Aorta (tissue), 5 donors: ENCODE data around the gene DNER. TPM values are rescaled to one million over a fixed set of nuclear protein-coding genes. Genes with fewer than 3 reads are reported as not detected.

Experiments
- ATAC-seq: fragments of 200-7000 bp; cut with Tn5 transposase; one replicate; pipeline ENCODE4 v1.9.1; 2022; ENCODE audit warnings: moderate library complexity; ENCODE audit not compliant: low FRiP score
- DNase-seq, 2 donors: peaks; one replicate each; pipeline ENCODE4 v3.0.0-alpha.2; 2020
- H3K27ac ChIP-seq, 2 donors: one replicate each; pipeline ENCODE4 v1.5.1; 2013; ENCODE audit warnings: low read length in 2 of 2, mild to moderate bottlenecking in 2 of 2, moderate library complexity in 2 of 2, control low read depth in 1 of 2, inconsistent platforms in 1 of 2, low read depth in 1 of 2
- H3K27me3 ChIP-seq, 2 donors: one replicate each; pipeline ENCODE4 v1.6.1; 2013; ENCODE audit warnings: control low read depth in 1 of 2, low read length in 1 of 2, mild to moderate bottlenecking in 1 of 2, moderate library complexity in 1 of 2; ENCODE audit not compliant: insufficient read depth in 2 of 2, control insufficient read depth in 1 of 2
- H3K36me3 ChIP-seq, 2 donors: one replicate each; pipeline ENCODE4 v1.6.1; 2013; ENCODE audit warnings: control low read depth in 1 of 2, low read length in 1 of 2, mild to moderate bottlenecking in 1 of 2; ENCODE audit not compliant: insufficient read depth in 2 of 2, control insufficient read depth in 1 of 2
- H3K4me1 ChIP-seq, 2 donors: one replicate each; pipeline ENCODE4 v1.6.1; 2013; ENCODE audit warnings: low read length in 2 of 2, control low read depth in 1 of 2, mild to moderate bottlenecking in 1 of 2, moderate library complexity in 1 of 2; ENCODE audit not compliant: insufficient read depth in 2 of 2, control insufficient read depth in 1 of 2
- H3K4me3 ChIP-seq, 2 donors: one replicate each; pipeline ENCODE4 v1.5.1; 2013; ENCODE audit warnings: low read length in 2 of 2, control low read depth in 1 of 2, mild to moderate bottlenecking in 1 of 2
- H3K9me3 ChIP-seq: one replicate; pipeline ENCODE4 v1.6.1; 2013; ENCODE audit warnings: mild to moderate bottlenecking, low read length; ENCODE audit not compliant: control insufficient read depth
- WGBS, 2 donors: extraction: QIAGEN DNeasy Blood & Tissue Kit; methylation state at CpG; one replicate each; pipeline ENCODE4 v1.1.7; 2013; 5-methylcytosine and 5-hydroxymethylcytosine counted together
- intact Hi-C, 2 donors: fragments of 100-400 bp; cut with DNase I; formaldehyde crosslinking; loops; one replicate each; pipeline versions ENCODE4 v1.14.2 to v1.15.0; 2022
- polyA plus RNA-seq, 2 donors: library from polyadenylated mRNA; stranded (reverse); fragments of 200-250 nt; gene quantifications; one replicate each; pipeline ENCODE4 v1.2.3, GENCODE V29; 2013
- total RNA-seq, 2 donors: library from RNA; stranded (reverse); fragmentation: NEBNext Ultra II Directional; extraction: Animal tissue kit (Norgen Biotek cat#: 25700); gene quantifications; one replicate each; pipeline ENCODE4 v1.2.1, GENCODE V29; 2021
- donor health status: healthy with polysubstance abuse.
- donor health status: Bipolar disorder and iron deficiency.
- donor health status: DM: no; HTN: no; CAD: no.
- donor health status: DM: no; HTN: no; CAD: no.
- donor health status: DM: yes; HTN: yes; CAD: no.

Gene DNER
- total and polyA plus RNA-seq, 4 donors = 0.45 to 2.5 (median 1.1) TPM

- Histone ChIP-seq H3K36me3 (no peaks in the 10 kb centered on the region), H3K9me3 (no peaks in the 10 kb centered on the region), H3K4me1 (peaks cover 0 to 3% of the 10 kb centered on the region in 2 donors), H3K4me3 (no peak overlapping the region), H3K27ac (peak overlapping the region in 1 of 2 donors; percentile 75), H3K27me3 (no peaks in the 10 kb centered on the region)
- ATAC-seq (no peak), DNase-seq (no peak)
- WGBS, 2 donors = 96 to 99% methylated on average over 12 of the region's 12 CpGs
- intact Hi-C loops = loop anchor here in 1 of 2 donors (5.0 kb wide), 1 partner anchor 140 kb away; no protein-coding TSS in a partner anchor
Observed at GRCh38 chr2:229447227-229447626, 267.1 kb downstream of the DNER start.

- Histone ChIP-seq H3K9me3 (no peaks in the 10 kb centered on the region), H3K4me1 (peaks cover 0 to 3% of the 10 kb centered on the region in 2 donors), H3K36me3 (no peaks in the 10 kb centered on the region), H3K27ac (peak overlapping the region; percentile 72 to 100), H3K27me3 (no peaks in the 10 kb centered on the region), H3K4me3 (no peak overlapping the region)
- 35 to 41% methylated on average over 6 of the region's 6 CpGs for WGBS, 2 donors
- ATAC-seq = peak; percentile 34
- DNase-seq = no peak
- intact Hi-C loops = loop anchor here in 1 of 2 donors (5.0 kb wide), 1 partner anchor 141 kb away; no protein-coding TSS in a partner anchor
Observed at GRCh38 chr2:229446350-229446749, 268.0 kb downstream of the DNER start.

- Histone ChIP-seq H3K27ac (peak overlapping the region; percentile 87 to 100), H3K4me1 (peaks cover 0 to 3% of the 10 kb centered on the region in 2 donors), H3K27me3 (no peaks in the 10 kb centered on the region), H3K36me3 (no peaks in the 10 kb centered on the region), H3K4me3 (peak overlapping the region in 1 of 2 donors; percentile 11), H3K9me3 (no peaks in the 10 kb centered on the region)
- ATAC-seq (peak; percentile 77), DNase-seq (peak in 1 of 2 donors; percentile 66)
- intact Hi-C loops = loop anchor here in 1 of 2 donors (5.0 kb wide), 1 partner anchor 142 kb away; no protein-coding TSS in a partner anchor
- 6% methylated on average over 11 of the region's 11 CpGs for WGBS, 2 donors
Observed at GRCh38 chr2:229445501-229446211, 268.7 kb downstream of the DNER start.

DNA sequence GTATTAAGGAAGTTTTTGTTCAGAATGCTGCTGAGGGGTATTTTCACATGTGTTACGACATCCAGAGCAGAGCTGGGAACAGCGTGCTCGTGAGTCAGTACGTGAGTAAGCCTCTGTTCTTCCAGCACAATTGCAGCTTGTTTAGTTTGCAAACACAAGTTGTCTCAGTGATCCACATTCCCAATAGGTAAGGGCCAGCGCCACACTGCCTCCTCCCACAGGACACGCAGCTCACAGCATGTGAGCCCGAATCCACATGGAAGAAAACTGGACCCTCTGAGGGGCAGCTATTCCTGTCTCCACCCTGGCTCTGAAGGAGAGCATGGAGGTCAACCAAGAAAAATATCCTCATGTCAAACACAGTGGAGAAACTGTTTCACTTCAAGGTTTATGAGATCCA, 269.3 kb downstream of the DNER start:
- ATAC-seq (peak; percentile 90), DNase-seq (peak; percentile 78 to 85)
- Histone ChIP-seq H3K27me3 (no peaks in the 10 kb centered on the region), H3K4me1 (peaks cover 0 to 3% of the 10 kb centered on the region in 2 donors), H3K9me3 (no peaks in the 10 kb centered on the region), H3K27ac (peak overlapping the region; percentile 89 to 100), H3K36me3 (no peaks in the 10 kb centered on the region), H3K4me3 (peak overlapping the region in 1 of 2 donors; percentile 8)
- intact Hi-C loops = loop anchor here in 1 of 2 donors (5.0 kb wide), 1 partner anchor 142 kb away; no protein-coding TSS in a partner anchor
- WGBS, 2 donors = 1 to 3% methylated on average over 7 of the region's 7 CpGs

GRCh38 chr2:229443546-229444268, 270.6 kb downstream of the DNER start:
- Histone ChIP-seq H3K9me3 (no peaks in the 10 kb centered on the region), H3K27ac (peak overlapping the region; percentile 89 to 99), H3K36me3 (no peaks in the 10 kb centered on the region), H3K4me3 (no peak overlapping the region), H3K4me1 (peaks cover 0 to 3% of the 10 kb centered on the region in 2 donors), H3K27me3 (no peaks in the 10 kb centered on the region)
- no peak for DNase-seq
- 84 to 85% methylated on average over 13 of the region's 13 CpGs for WGBS, 2 donors
- intact Hi-C loops = no loop called here
- no peak for ATAC-seq

DNA sequence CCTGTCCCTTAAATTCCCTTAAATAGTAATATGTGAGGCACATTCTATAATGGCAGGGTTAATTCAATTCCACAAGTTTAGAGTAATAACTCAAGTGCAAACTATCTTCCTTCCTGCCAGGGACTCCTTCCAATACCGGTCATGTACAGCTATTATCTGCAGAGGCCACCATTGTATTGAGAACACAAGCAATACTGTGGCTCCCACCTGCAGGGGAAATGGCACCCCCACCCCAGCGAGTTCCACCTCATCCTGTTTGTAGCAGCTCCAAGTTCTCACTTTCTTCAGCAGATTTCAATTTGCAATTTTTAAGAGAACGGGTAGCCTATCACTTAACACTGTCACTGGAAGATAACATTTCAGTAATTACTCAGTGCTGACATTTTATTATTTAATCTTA, 271.2 kb downstream of the DNER start:
- Histone ChIP-seq H3K36me3 (no peaks in the 10 kb centered on the region), H3K27ac (peak overlapping the region in 1 of 2 donors; percentile 89), H3K4me1 (peaks cover 0 to 3% of the 10 kb centered on the region in 2 donors), H3K27me3 (no peaks in the 10 kb centered on the region), H3K9me3 (no peaks in the 10 kb centered on the region), H3K4me3 (no peak overlapping the region)
- DNase-seq = no peak
- intact Hi-C loops = no loop called here
- ATAC-seq = no peak
- 87 to 90% methylated on average over 3 of the region's 3 CpGs for WGBS, 2 donors

DNA sequence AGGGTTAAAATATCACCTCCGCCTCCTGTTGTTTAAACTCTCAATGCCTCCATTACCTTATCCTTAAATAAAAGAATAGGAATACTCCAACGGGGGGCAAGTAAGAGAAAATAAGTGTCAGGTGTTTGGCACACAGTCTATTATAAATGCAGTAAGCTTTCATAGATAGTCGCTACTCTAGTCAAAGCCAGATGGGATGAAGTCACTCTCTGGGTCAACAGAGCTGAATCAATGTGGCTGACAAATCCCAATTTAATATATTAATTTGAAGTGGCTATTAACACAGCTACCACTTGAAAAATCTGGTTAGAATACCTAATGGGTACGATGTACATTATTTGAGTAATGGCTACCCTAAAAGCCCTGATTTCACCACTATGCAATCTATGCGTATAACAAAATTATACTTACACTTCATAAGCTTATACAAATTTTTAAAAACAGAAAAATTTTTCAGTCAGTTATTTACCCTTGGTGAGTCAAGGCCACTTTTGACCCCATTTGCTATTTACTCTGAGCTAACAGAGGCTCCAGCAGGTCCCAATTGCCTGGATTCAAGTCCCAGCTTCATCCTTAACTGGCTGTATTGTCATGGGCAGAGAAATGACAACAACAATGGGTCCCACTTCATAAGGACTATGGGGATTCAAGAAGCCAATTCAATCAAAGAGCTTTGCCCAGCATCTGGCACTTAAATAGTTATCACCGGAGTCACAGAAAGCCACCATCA, 275.8 kb downstream of the DNER start:
- ATAC-seq = no peak
- 94 to 95% methylated on average over 6 of the region's 6 CpGs for WGBS, 2 donors
- intact Hi-C loops = no loop called here

DNA sequence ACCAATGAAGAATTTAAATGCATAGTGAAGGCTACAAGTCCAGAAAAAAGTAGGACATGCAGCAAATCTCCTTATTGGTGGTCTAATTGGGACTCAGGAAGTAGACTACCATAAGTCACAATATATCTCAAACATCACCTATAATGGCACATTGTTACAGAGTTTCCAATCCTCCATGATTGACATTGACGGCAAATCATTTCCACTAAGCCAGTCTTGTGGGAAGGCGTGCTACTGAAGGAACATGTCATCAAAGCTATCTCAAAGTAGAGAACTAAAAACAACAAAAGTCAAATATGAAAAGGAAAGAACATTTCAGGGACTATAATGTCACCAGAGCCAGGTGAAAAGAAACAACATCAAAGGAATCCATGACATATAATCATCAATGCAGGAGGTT, 276.9 kb downstream of the DNER start:
- Histone ChIP-seq H3K36me3 (no peaks in the 10 kb centered on the region), H3K27me3 (no peaks in the 10 kb centered on the region), H3K4me1 (peaks cover 0 to 2% of the 10 kb centered on the region in 2 donors), H3K9me3 (no peaks in the 10 kb centered on the region), H3K4me3 (no peak overlapping the region), H3K27ac (no peak overlapping the region)
- intact Hi-C loops = no loop called here
- ATAC-seq (no peak), DNase-seq (no peak)
- 99% methylated on average over 2 of the region's 2 CpGs for WGBS, 2 donors

More for the DNA sequence above, 275.8 kb downstream of the DNER start:
- H3K4me1 ChIP-seq = peaks cover 0 to 2% of the 10 kb centered on the region in 2 donors
- no peaks in the 10 kb centered on the region for H3K36me3 ChIP-seq
- DNase-seq = no peak
- H3K4me3 ChIP-seq = no peak overlapping the region
- H3K27ac ChIP-seq = no peak overlapping the region
- no peaks in the 10 kb centered on the region for H3K27me3 ChIP-seq
- no peaks in the 10 kb centered on the region for H3K9me3 ChIP-seq
